Calu3 (cell line): ENCODE results near the gene TRIO. TPM values are rescaled to one million over a fixed set of nuclear protein-coding genes. Genes with fewer than 3 reads are reported as not detected.

Source experiments
- BruUV-seq: library from RNA; stranded (reverse); fragments of 400-500 nt; replicated peaks from 2 replicates; lab custom pipeline; 2021; lab: Mats Ljungman, UMichigan
- CTCF ChIA-PET: fragments of 300-600 bp; sonication (Branson Sonifier 250); formaldehyde crosslinking; loops from one replicate; lab custom pipeline; 2022; ENCODE audit warnings: antibody characterized with exemption; lab: Charles Lee
- DNase-seq: peaks from one replicate; pipeline ENCODE4 v3.0.0; 2022
- H3K27ac Mint-ChIP-seq: one replicate; pipeline ENCODE4 v1.8.0; 2022; ENCODE audit warnings: mixed read lengths; ENCODE audit not compliant: unreplicated experiment
- H3K27me3 Mint-ChIP-seq: one replicate; pipeline ENCODE4 v1.8.0; 2022; ENCODE audit warnings: mixed read lengths; ENCODE audit not compliant: unreplicated experiment
- H3K36me3 Mint-ChIP-seq: one replicate; pipeline ENCODE4 v1.8.0; 2022; ENCODE audit warnings: mild to moderate bottlenecking, moderate library complexity, mixed read lengths; ENCODE audit not compliant: insufficient read depth, unreplicated experiment
- H3K4me1 Mint-ChIP-seq: one replicate; pipeline ENCODE4 v1.8.0; 2022; ENCODE audit warnings: mild to moderate bottlenecking, low read depth, mixed read lengths; ENCODE audit not compliant: unreplicated experiment
- H3K4me3 Mint-ChIP-seq: one replicate; pipeline ENCODE4 v1.8.0; 2022; ENCODE audit warnings: mild to moderate bottlenecking, low read depth, moderate library complexity, mixed read lengths; ENCODE audit not compliant: unreplicated experiment
- H3K9me3 Mint-ChIP-seq: one replicate; pipeline ENCODE4 v1.8.0; 2022; ENCODE audit warnings: low read depth, mixed read lengths; ENCODE audit not compliant: unreplicated experiment
- intact Hi-C: fragments of 100-400 bp; cut with micrococcal nuclease; formaldehyde crosslinking; loops from one replicate; pipeline ENCODE4 v1.10.0; 2022; ENCODE audit not compliant: unreplicated experiment
- total RNA-seq: library from RNA; stranded (reverse); gene quantifications from 2 replicates; pipeline ENCODE4 v1.2.3, GENCODE V29; 2022
- TF ChIP-seq, protein P1 (sequence below): fragments of 200-600 bp; IDR thresholded peaks from one replicate; pipeline ENCODE4 v1.8.0; 2022; ENCODE audit warnings: antibody characterized with exemption; ENCODE audit not compliant: unreplicated experiment

Gene TRIO
- total RNA-seq, 1 experiment from 2014 or later: 183 TPM

DNA sequence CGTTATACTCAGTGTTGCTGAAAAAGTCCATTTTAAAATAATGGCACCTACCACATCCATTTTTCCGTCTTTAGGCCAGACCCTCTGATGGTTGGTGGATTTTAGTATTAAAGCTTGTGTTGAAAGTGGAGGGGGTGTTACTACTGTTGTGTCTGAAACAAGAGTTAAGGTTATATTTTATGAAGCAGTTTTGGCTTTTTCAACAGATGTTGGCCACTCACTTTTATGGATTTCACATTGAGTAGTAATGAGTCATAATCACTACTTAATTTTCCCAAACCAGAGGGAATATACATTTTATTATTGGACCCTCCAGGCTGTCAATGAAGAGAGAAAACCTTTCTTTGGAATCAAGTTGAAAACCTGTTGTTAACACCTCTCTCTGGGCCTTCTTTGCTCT lies 88.0 kb downstream of the TRIO start:
- no peaks in the 10 kb centered on the region for H3K9me3 Mint-ChIP-seq
- peaks cover 5% of the 10 kb centered on the region for H3K36me3 Mint-ChIP-seq
- DNase-seq: no peak
- CTCF ChIA-PET: no interaction called here
- no peak overlapping the region for H3K27ac Mint-ChIP-seq
- peaks cover 65% of the 10 kb centered on the region for H3K4me1 Mint-ChIP-seq
- intact Hi-C loops: no loop called here
- TF ChIP-seq, protein P1, sequence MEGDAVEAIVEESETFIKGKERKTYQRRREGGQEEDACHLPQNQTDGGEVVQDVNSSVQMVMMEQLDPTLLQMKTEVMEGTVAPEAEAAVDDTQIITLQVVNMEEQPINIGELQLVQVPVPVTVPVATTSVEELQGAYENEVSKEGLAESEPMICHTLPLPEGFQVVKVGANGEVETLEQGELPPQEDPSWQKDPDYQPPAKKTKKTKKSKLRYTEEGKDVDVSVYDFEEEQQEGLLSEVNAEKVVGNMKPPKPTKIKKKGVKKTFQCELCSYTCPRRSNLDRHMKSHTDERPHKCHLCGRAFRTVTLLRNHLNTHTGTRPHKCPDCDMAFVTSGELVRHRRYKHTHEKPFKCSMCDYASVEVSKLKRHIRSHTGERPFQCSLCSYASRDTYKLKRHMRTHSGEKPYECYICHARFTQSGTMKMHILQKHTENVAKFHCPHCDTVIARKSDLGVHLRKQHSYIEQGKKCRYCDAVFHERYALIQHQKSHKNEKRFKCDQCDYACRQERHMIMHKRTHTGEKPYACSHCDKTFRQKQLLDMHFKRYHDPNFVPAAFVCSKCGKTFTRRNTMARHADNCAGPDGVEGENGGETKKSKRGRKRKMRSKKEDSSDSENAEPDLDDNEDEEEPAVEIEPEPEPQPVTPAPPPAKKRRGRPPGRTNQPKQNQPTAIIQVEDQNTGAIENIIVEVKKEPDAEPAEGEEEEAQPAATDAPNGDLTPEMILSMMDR: no peak
- BruUV-seq: no TSS peak
- no peak overlapping the region for H3K4me3 Mint-ChIP-seq
- no peaks in the 10 kb centered on the region for H3K27me3 Mint-ChIP-seq

DNA sequence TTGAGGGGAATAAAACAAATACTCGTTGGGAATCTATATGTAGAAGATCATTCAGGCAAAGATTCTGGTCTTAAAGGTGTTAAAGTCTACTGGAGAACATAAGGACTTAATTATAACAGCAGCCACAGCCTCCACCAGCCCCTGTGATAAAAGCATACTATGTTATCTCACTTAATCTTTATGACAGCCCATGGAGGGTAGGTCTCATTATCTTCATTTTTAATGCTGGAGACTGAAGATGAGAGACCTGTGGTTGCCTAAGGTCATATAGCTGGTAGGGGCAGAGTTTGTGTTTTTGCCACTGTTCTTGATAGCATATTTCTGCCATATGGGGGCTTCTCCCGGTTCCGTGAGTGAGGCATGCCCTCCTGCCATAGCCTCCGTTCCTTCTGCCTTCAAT lies 88.7 kb downstream of the TRIO start:
- Mint-ChIP-seq H3K4me1 (peaks cover 65% of the 10 kb centered on the region), H3K36me3 (peaks cover 4% of the 10 kb centered on the region), H3K27ac (no peak overlapping the region), H3K9me3 (no peaks in the 10 kb centered on the region), H3K27me3 (no peaks in the 10 kb centered on the region), H3K4me3 (no peak overlapping the region)
- TF ChIP-seq, protein P1: no peak
- intact Hi-C loops: no loop called here
- no TSS peak for BruUV-seq
- no peak for DNase-seq
- CTCF ChIA-PET: no interaction called here

DNA sequence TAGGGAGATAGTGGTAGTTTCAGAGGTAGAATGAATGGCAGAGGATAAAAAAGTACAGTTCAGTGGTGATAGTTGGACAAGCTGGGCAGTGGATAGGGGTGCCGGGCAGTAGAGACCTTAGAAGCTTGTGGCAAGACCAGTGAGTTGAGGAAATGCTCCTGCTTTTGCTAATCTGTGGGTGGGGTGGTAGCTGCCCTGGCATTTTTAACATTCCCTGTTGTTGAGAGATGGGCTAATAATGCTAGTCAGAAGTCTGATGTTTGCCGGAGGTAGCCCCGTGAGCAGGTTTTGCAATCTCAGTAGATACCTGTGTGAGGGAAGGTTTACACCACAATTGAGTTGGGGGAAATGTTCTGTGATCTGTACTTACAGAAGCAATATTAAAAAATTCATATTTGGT lies 91.1 kb downstream of the TRIO start:
- H3K36me3 Mint-ChIP-seq: no peaks in the 10 kb centered on the region
- H3K9me3 Mint-ChIP-seq: no peaks in the 10 kb centered on the region
- TF ChIP-seq, protein P1: no peak
- intact Hi-C loops: no loop called here
- CTCF ChIA-PET: interaction anchor here (1.4 kb wide), 1 partner anchor 21 kb away, joined by 4 read pairs; no protein-coding TSS in a partner anchor
- H3K27ac Mint-ChIP-seq: peak overlapping the region; percentile 78
- no peaks in the 10 kb centered on the region for H3K27me3 Mint-ChIP-seq
- H3K4me1 Mint-ChIP-seq: peaks cover 64% of the 10 kb centered on the region
- DNase-seq: peak; percentile 52
- no TSS peak for BruUV-seq
- H3K4me3 Mint-ChIP-seq: peak overlapping the region; percentile 13

DNA sequence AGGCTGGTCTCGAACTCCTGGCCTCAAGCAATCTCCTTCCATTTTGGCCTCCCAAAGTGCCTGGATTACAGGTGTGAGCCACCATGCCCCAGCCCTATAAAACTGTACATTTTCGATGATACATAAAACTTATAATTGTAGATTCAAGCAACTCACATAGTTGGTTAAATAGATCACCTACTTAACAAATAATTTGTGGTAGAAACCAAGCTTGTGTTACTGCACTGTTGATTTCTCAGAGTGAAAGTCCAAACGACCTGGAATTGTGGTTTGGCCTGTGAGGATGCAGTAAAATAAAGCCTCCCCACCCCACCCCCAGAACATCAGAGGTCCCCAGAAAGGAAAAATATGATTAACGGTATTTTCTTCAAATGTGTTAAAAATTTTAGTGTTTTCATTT lies 92.7 kb downstream of the TRIO start:
- no peaks in the 10 kb centered on the region for H3K27me3 Mint-ChIP-seq
- H3K36me3 Mint-ChIP-seq: peaks cover 7% of the 10 kb centered on the region
- CTCF ChIA-PET: no interaction called here
- DNase-seq: no peak
- peaks cover 61% of the 10 kb centered on the region for H3K4me1 Mint-ChIP-seq
- no peak overlapping the region for H3K27ac Mint-ChIP-seq
- BruUV-seq: no TSS peak
- intact Hi-C loops: no loop called here
- no peaks in the 10 kb centered on the region for H3K9me3 Mint-ChIP-seq
- TF ChIP-seq, protein P1: no peak
- no peak overlapping the region for H3K4me3 Mint-ChIP-seq
